ENCODE data around the gene LTB.

LTB gene

DNA sequence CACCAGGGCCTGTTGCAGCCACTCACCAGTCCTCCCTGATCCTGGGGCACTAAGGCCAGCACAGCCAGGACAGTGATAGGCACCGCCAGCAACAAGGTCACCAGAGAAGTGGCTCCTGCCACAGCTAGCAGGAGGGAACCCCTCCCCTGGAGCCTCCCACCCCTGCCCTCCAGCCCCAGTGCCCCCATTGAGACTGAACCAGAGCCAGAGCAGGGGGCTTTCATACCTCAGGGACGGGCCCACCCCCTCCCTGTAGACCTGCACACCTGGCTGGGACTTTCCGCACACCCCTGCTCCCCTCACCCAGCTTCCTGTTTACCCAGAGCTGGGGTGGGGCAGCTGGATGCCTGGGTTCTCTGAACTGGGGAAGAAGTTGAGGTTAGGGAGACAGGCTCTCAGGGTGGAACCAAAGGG is at the start of gene LTB:
TSS of gene LTB (minus strand) at position 195 of the 414 bp plus-strand sequence. CDS start at position 188, 7 bp downstream.
- DNase-seq (ENCODE audit: low read depth in 2 of 2) = peak in 1 of 2 donors; percentile 62

DNA sequence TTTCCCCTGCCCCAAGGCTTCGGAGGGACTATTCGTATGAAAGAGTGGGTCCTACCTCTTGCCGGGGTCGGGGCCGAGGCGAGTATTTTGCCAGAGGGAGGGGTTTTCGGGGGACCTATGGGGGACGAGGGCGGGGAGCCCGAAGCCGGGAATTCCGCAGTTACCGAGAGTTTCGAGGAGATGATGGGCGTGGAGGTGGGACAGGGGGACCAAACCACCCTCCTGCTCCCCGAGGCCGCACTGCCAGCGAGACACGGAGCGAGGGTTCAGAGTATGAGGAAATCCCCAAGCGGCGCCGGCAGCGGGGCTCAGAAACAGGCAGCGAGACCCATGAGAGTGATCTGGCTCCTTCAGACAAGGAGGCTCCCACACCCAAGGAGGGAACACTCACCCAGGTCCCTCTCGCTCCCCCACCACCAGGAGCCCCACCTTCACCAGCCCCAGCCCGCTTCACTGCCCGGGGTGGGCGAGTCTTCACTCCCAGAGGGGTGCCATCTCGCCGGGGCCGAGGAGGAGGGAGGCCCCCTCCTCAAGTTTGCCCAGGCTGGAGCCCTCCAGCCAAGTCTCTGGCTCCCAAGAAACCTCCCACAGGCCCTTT is 49.6 kb upstream of the LTB start:
- no peak for DNase-seq (ENCODE audit: low read depth in 2 of 2)

GRCh38 chr6:31631209-31631608 is 49.0 kb upstream of the LTB start:
- DNase-seq (ENCODE audit: low read depth in 2 of 2) = no peak

DNA sequence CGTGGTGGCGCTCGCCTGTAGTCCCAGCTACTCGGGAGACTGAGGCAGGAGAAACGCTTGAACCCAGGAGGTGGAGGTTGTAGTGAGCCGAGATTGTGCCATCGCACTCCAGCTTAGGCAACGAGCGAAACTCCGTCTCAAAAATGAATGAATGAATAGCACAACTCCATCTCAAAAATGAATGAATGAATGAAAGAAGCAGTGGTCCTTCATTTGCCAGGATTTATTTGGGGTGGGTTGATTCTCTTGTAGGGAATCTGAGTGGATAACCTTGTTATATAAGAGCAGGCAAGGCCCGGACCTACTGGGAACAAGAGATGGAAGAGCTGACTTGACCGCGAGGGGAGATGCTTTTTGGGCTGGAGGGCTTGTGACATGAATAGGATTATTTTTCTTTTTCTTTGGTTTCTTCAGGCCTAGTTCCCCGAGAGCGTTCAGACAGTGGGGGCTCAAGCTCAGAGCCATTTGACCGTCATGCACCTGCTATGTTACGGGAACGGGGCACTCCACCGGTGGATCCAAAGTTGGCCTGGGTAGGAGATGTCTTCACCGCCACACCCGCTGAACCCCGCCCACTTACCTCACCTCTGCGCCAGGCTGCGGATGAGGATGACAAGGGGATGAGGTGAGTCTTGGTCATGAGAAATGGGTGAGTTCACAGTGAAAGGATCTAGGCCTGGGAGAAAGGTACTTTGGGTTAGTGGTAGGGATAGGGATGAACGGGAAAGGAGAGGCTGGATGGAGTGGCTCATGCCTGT is 48.1 kb upstream of the LTB start:
- no peak for DNase-seq (ENCODE audit: low read depth in 2 of 2)

GRCh38 chr6:31629014-31629413 is 46.8 kb upstream of the LTB start:
- DNase-seq (ENCODE audit: low read depth in 2 of 2) = no peak

- DNase-seq (ENCODE audit: low read depth in 2 of 2) = no peak
Observed at GRCh38 chr6:31627690-31628287, 45.6 kb upstream of the LTB start.

DNA sequence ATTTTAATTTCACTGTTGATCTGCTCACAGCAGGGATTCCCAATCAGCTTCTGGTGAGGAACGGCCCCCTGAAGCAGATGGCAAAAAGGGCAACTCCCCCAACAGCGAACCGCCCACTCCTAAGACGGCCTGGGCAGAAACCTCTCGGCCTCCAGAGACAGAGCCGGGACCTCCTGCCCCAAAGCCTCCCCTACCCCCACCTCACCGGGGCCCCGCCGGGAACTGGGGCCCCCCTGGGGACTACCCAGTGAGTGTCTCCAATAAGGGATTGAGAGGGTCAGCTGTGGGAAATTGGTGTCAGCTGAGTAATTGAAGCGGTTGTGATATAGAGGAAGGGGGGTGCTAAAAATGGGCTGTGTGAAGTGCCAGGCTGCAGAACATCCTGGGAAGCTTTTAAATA is 44.7 kb upstream of the LTB start:
- no peak for DNase-seq (ENCODE audit: low read depth in 2 of 2)

DNA sequence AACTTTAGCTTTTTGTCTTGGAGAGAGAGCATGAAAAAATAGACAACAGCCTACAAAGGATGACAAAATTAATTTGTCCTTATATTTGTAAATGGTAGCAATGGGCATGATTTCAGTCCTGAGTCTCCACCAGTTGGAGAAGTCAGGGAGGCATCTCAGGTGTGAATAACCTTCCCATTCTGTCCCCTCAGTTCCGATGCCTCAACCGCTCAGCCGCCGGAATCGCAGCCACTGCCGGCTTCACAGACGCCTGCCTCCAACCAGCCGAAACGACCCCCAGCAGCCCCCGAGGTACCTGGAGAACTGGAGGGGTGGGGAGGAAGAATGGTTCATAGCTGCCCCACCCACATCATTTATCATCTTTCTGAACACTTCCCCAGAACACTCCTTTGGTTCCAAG is 41.8 kb upstream of the LTB start:
- DNase-seq (ENCODE audit: low read depth in 2 of 2) = no peak

DNA sequence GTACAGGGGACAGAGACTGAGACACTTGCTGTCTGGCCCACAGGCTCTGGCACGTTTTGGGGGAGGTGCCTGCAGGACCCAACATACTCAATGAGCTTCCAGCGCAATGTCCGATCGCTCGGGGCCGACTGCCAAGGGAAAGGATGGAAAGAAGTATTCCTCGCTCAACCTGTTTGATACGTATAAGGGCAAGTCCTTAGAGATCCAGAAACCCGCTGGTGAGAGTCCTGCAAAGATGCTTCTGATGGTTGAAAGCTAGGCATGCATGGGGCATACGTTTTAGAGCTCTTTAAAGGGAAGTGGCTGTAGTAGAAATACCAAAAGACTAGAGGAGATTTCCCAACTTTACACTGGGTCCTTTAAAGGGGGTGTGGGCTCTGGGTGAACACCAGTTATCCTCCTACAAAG is 40.5 kb upstream of the LTB start:
- no peak for DNase-seq (ENCODE audit: low read depth in 2 of 2)

- no peak for DNase-seq (ENCODE audit: low read depth in 2 of 2)
Observed at GRCh38 chr6:31621991-31622390, 39.8 kb upstream of the LTB start.

DNA sequence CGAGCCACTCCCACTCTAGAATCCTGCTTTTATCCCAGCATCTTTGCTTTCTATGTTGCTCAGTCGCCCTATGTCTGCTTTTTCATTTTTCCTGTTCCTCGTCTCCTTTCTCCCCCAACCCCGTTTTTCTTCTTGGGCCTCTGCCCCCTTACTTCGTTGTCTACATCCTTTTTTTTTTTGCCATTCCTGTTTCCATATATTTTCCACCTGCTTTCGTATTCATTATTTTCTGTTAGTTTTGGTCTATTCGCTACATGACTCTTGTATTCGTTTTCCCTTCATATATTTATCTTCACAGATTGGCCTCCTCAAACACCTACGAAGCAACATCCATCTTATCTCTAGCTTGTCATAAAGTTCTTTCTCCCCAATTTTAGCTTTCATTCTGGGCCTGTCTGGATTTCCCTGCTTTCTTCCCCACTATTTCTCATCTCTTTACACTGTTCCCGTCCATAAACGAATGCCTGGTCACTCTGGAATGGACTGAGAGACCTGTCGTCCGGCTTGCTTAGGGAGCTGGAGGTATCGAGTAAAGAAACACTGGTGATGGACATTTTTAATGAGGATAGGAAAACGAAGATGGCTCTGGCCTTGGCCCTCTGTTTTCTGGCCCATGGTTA is 39.2 kb upstream of the LTB start:
- DNase-seq (ENCODE audit: low read depth in 2 of 2) = no peak

DNA sequence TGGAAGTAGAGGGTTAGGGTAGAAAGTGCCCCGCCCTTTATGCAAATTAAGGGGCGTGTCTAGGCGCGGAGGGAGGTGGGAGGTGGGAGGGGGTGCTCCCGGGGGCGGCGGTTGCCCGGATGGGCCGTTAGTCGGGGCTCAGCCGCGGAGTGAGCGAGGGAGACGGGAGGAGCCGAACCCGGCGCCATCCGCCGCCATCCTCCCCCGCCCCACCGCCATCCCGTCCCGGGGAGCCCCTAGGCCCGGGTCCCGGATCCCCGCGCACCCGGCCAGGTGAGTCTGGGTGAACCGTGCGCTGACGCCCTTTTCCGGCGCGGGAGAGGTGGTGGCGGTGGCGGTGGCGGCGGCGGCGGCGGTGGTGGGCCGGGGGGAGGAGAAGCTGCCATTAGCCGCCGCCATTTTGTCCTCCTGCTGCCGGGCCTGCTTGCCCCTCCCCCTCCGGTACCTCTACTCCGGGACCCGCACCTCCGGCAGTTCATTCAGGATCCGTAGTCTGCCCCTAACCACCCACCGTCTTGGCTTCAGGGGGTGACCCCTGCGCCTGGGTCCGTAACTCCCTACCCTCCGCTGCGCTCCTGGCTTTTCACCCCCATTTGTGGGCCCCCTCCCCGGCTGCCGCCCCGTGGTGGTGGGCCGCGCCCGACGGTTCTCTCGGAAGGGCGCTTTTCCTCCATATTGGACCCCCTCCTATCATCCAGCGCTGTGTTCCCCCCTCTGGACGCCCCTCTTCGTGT is 38.5 kb upstream of the LTB start, which contains the start of gene PRRC2A:
TSS of gene PRRC2A (plus strand) at position 130 of the 734 bp plus-strand sequence. CDS start 2,075 bp downstream, outside the sequence.
- DNase-seq (ENCODE audit: low read depth in 2 of 2) = peak in 1 of 2 donors; percentile 89

DNA sequence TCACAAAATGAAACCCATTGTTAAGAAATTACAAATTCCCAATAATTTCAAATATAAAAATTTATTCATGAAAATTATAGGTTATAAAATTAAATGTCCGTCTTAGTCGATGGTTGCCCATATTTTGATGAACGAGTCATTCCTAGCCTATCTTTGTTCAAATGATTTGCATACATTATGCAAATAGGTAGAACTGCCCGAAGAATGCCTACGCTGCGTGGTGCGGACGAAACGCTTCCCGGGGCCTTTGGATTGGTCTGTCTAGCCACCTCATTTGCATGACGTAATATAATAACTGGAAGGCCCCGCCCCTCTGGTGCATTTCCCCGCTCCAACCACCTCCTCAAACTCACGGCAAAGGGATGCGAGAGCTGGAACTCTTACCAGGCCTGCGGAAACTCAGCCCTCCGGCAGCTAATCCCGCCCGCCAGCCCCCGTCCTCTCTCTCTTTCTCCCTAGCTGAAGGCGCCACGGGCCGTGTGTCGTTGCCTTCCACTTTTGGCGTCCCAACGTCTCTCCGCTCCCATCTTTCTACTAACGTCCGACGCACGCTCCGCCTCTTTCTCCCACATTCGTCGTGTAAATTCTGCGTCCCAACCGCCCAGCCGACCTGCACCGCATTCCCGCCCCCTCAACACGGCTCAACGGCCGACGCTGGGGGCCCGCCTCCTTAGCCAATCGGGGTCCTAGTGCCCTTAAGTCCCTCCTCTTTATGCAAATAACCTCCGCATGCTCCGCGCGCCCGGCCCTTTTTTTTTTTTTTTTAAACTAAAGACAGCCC is 37.8 kb upstream of the LTB start:
- DNase-seq (ENCODE audit: low read depth in 2 of 2) = peak; percentile 93 to 94

DNA sequence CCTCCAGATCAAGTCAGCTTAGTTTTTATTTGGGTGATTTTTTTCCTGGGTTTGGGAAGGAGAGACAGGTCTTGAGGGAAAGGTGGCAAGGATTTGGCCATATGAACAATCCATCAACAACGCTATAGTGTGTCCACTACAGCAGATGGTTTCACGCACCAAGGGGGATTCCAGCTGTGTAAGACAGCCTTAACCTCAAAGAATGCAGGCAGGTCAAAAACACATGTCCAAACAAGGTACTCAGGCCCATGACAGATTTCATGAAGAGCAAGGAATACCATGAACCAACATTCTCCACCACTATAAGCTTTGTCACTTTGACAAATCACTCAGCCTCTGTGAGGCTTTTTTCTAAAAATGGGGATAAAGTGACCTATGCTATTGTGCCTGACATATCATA is 34.8 kb upstream of the LTB start:
- no peak for DNase-seq (ENCODE audit: low read depth in 2 of 2)

DNA sequence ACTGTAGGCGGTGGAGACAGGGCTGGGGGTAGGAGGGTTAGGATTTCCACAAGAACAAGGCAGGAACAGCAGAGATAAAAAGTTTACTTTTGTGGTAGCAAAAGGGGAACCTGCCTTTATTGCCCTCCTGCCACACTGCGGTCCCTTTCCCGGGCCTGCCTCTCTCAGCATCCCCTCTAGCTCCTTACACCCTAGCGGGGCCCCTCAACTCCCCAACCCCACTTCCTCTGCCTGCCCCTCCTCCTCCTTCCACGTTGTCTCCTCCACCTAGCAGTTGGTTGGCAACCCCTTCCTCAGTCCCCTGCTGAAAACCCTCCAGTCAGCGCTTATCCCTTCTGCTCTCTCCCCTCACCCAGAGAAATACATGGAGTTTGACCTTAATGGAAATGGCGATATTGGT is 33.5 kb upstream of the LTB start:
- no peak for DNase-seq (ENCODE audit: low read depth in 2 of 2)

DNA sequence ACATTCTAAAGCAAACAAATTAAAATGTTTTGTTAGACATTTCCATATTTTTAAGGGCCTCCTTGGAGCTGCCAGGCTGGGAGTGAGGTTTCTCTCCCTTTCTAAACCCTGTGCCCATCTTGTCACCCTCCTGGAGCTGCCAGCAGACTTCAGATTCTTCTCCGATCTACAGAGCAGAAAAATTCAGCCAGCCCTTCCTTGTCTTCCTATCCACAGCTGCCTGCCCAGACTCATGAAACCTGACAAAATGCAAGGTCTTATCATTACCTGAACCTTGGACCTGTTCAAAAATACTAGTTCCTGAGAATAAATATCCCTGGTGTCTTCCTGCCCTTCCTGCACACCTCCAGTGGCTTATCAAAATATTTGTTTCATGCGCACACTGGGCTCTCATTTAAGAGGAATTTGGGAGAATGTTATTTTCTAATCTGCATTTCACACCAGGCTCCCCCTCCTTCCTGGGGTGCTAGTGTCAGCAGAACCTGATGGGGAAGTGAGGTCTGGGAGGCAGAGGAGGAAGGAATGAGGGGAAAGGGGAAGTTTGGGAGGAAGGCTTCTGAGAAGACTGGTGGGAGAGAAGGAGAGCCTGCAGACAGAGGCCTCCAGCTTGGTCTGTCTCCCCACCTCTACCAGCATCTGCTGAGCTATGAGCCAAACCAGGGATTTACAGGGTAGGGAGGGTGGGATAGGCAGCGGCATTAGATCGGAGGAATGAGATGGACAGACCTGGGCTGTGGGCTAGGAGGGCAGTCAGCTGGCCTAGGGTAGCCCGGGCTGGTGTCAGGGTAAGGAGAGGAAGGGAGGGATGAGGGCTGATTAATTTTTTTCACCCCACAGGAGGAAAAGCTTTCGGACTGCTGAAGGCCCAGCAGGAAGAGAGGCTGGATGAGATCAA is 32.7 kb upstream of the LTB start, which contains the start of gene AIF1:
TSS of gene AIF1 (plus strand) at position 551 of the 895 bp plus-strand sequence. CDS start at position 647, 96 bp downstream.
- DNase-seq (ENCODE audit: low read depth in 2 of 2) = no peak

GRCh38 chr6:31614075-31614619 is 31.9 kb upstream of the LTB start:
- no peak for DNase-seq (ENCODE audit: low read depth in 2 of 2)

DNA sequence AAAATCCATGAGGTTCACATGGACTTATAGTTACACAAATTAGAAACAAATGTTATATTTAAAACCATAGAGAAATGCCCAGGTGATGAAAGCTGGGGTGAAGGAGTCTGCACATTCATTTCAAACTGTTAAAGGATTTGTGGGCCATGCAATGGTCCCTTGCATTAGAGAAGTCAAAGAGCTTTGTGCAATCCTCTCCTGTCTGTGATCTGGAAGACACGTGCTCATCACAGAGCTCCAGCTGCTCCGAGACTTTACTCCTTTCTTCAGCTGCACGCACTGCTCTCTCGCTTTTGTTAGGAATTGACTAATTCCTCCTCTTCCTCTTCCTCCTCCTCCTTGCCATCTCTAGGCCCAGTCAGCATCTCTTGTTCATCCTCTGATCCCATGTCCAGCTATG is 28.7 kb upstream of the LTB start:
- DNase-seq (ENCODE audit: low read depth in 2 of 2) = no peak

All from stimulated activated CD8-positive, alpha-beta memory T cell treated with anti-CD3 and anti-CD28 coated beads, Interleukin-2, amount 100 ng/mL, for 1 hour (primary cell).